ENCODE measurements around the gene FAM50A.
"Not testable (repeated sequence)": the region's sequence is repeated elsewhere in the genome, so short reads cannot be mapped to it uniquely, and the experiment has no call there.

Gene FAM50A

DNA sequence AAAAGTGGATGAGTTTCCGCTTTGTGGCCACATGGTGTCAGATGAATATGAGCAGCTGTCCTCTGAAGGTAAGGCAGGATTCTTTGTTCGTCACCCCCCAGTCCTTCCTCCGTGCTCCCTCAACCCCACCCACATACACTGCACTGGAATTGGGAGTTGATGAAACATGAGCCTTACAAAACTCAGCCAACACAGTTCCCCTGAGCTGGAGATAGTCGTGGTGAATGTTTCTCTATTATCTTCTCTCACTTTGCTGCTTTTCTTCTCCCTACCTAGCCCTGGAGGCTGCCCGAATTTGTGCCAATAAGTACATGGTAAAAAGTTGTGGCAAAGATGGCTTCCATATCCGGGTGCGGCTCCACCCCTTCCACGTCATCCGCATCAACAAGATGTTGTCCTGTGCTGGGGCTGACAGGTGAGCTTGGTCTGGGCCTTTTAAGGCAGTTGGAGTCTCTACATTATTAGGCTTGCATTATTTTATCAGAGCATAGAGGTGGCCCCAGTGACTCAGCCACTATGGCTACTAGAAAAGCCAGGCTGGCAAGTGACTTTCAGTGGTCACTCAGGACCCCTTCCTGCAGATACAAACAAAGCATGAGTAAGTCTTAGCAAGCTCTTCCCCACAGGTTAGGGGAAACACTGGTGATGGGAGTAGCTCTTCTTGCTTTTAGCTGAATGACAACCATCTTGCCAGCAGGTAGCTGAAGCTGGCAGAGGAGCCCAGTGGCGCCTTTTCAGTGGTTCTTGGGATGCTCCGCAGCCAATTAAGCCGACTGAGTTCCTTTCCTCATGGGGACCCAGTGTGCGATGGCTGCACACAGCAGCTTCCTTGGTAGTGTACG is 44.2 kb upstream of the FAM50A start:
- H3K36me3 ChIP-seq (ENCODE audit: control insufficient read depth in 2 of 2, insufficient read depth in 1 of 2, low read length in 2 of 2), result peaks cover 0 to 44% of the 10 kb centered on the region in 2 experiments; a peak in 1 of 3 replicates
- H3K27ac ChIP-seq (ENCODE audit: extremely low read depth, low read depth, low read length), result peak overlapping the region; percentile 84
- TF ChIP-seq FEZF1 (tag by site-specific recombination; IDR thresholded peaks at IDR 0.05) (0 out of 2 replicates have a peak, but pooled peaks have one; percentile 14), EGR2 (tag by site-specific recombination; IDR thresholded peaks at IDR 0.05; ENCODE audit: low read depth) (0 out of 2 replicates have a peak, but pooled peaks have one; percentile 24), ZIC2 (tag by site-specific recombination; IDR thresholded peaks at IDR 0.05) (no peak), ZFHX2 (tag by site-specific recombination; conservative IDR thresholded peaks at IDR 0.05) (peak; percentile 42; the same call in 1 of the 2 replicates)
- H3K4me1 ChIP-seq (ENCODE audit: control insufficient read depth, insufficient read depth, low read length), result no peaks in the 10 kb centered on the region
- POLR2A ChIA-PET, result interaction anchor here (0.9 to 6.5 kb wide), 6 partner anchors 11 to 127 kb away, joined by 3 to 57 read pairs (median 15); partner anchors contain the start of genes DNASE1L1, EMD, FLNA and TAFAZZIN
- CTCF ChIA-PET, result interaction anchor here (1.0 to 1.9 kb wide), 7 partner anchors 8 to 135 kb away, joined by 3 to 8 read pairs (median 5); partner anchors contain the start of gene DNASE1L1
- H3K4me3 ChIP-seq (ENCODE audit: low read depth, low read length), result peak overlapping the region; percentile 66
- H3K9me3 ChIP-seq (ENCODE audit: control insufficient read depth, insufficient read depth, low read depth, low read length), result no peaks in the 10 kb centered on the region

DNA sequence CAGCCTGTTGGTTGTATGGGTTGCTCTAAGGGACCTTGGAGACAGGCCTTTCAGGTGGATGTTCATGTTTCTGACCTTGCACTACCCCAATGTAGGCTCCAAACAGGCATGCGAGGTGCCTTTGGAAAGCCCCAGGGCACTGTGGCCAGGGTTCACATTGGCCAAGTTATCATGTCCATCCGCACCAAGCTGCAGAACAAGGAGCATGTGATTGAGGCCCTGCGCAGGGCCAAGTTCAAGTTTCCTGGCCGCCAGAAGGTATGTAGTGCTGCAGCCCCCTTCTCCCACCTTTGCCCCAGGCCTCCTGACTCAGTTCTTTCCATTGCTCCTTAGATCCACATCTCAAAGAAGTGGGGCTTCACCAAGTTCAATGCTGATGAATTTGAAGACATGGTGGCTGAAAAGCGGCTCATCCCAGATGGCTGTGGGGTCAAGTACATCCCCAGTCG is 43.5 kb upstream of the FAM50A start:
- H3K36me3 ChIP-seq (ENCODE audit: control insufficient read depth in 2 of 2, insufficient read depth in 1 of 2, low read length in 2 of 2), result peaks cover 0 to 44% of the 10 kb centered on the region in 2 experiments; a peak in 1 of 3 replicates
- CTCF ChIA-PET, result interaction anchor here (1.0 to 1.9 kb wide), 2 partner anchors 133 to 135 kb away, joined by 3 to 8 read pairs; no protein-coding TSS in a partner anchor
- POLR2A ChIA-PET, result interaction anchor here (0.9 to 6.5 kb wide), 3 partner anchors 10 to 127 kb away, joined by 3 to 57 read pairs (median 39); partner anchors contain the start of genes DNASE1L1 and TAFAZZIN
- not testable (repeated sequence) for H3K9me3 ChIP-seq (ENCODE audit: control insufficient read depth, insufficient read depth, low read depth, low read length); H3K4me3 ChIP-seq (ENCODE audit: low read depth, low read length); H3K4me1 ChIP-seq (ENCODE audit: control insufficient read depth, insufficient read depth, low read length); H3K27ac ChIP-seq (ENCODE audit: extremely low read depth, low read depth, low read length)

DNA sequence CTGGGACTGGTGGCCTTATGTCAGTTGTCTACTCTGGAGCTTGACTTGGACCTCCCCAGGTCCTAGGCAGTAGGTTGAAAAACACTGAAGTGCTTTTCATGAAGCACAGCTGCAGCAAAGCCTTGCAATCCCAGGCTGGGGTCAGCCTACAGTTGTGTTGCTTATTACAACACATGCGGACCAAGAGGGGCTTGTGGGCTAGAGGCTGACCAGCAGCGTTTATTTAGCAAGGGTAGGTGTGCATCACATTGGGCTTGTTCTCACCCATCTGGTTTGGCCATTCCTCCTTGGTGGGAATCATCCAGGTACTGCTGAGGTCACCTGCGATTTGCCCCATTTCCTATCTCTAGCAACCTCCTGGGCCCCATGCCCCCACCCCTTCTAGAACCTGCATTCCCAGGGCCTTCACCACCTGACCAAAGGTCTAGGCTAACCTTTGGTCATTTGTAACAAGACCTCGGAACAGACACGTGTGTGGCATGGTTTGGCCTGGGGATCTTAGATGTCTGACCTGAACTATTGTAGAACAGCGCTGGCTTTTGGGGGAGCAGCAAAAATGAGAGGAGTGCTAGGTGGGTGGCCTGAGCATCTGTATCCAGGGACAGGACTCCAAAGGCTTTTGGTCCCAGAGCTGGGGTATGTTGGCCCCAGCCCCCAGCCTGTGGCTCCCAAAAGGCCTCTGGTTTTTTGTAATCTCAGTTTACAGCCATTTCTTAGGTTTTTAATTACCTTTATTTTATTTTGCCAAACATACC is 42.7 kb upstream of the FAM50A start:
- no peak overlapping the region for H3K4me3 ChIP-seq (ENCODE audit: low read depth, low read length)
- peaks cover 0 to 44% of the 10 kb centered on the region in 2 experiments; a peak in 1 of 3 replicates for H3K36me3 ChIP-seq (ENCODE audit: control insufficient read depth in 2 of 2, insufficient read depth in 1 of 2, low read length in 2 of 2)
- no peaks in the 10 kb centered on the region for H3K4me1 ChIP-seq (ENCODE audit: control insufficient read depth, insufficient read depth, low read length)
- H3K27ac ChIP-seq (ENCODE audit: extremely low read depth, low read depth, low read length), result no peak overlapping the region
- no peaks in the 10 kb centered on the region for H3K9me3 ChIP-seq (ENCODE audit: control insufficient read depth, insufficient read depth, low read depth, low read length)
- CTCF ChIA-PET, result interaction anchor here (0.5 to 0.7 kb wide), 2 partner anchors 126 to 852 kb away, joined by 3 read pairs; no protein-coding TSS in a partner anchor
- POLR2A ChIA-PET, result interaction anchor here (0.6 to 6.5 kb wide), 5 partner anchors 9 to 57 kb away, joined by 3 to 57 read pairs (median 4); partner anchors contain the start of genes DNASE1L1, PLXNA3 and TAFAZZIN
- TF ChIP-seq, protein P1, sequence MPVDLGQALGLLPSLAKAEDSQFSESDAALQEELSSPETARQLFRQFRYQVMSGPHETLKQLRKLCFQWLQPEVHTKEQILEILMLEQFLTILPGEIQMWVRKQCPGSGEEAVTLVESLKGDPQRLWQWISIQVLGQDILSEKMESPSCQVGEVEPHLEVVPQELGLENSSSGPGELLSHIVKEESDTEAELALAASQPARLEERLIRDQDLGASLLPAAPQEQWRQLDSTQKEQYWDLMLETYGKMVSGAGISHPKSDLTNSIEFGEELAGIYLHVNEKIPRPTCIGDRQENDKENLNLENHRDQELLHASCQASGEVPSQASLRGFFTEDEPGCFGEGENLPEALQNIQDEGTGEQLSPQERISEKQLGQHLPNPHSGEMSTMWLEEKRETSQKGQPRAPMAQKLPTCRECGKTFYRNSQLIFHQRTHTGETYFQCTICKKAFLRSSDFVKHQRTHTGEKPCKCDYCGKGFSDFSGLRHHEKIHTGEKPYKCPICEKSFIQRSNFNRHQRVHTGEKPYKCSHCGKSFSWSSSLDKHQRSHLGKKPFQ (tag by site-specific recombination; IDR thresholded peaks at IDR 0.05), result peak; percentile 82; the same call in 1 of the 2 replicates
- peak; percentile 63; the same call in 1 of the 2 replicates for TF ChIP-seq ZNF600 (tag by site-specific recombination; IDR thresholded peaks at IDR 0.05)
- no peak for TF ChIP-seq HIC1 (tag by site-specific recombination; IDR thresholded peaks at IDR 0.05)
- TF ChIP-seq ZNF837 (tag by site-specific recombination; IDR thresholded peaks at IDR 0.05), result no peak
- TF ChIP-seq, protein P2, sequence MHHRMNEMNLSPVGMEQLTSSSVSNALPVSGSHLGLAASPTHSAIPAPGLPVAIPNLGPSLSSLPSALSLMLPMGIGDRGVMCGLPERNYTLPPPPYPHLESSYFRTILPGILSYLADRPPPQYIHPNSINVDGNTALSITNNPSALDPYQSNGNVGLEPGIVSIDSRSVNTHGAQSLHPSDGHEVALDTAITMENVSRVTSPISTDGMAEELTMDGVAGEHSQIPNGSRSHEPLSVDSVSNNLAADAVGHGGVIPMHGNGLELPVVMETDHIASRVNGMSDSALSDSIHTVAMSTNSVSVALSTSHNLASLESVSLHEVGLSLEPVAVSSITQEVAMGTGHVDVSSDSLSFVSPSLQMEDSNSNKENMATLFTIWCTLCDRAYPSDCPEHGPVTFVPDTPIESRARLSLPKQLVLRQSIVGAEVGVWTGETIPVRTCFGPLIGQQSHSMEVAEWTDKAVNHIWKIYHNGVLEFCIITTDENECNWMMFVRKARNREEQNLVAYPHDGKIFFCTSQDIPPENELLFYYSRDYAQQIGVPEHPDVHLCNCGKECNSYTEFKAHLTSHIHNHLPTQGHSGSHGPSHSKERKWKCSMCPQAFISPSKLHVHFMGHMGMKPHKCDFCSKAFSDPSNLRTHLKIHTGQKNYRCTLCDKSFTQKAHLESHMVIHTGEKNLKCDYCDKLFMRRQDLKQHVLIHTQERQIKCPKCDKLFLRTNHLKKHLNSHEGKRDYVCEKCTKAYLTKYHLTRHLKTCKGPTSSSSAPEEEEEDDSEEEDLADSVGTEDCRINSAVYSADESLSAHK (tag by site-specific recombination; IDR thresholded peaks at IDR 0.05), result no peak
- no peak for TF ChIP-seq ZSCAN30 (tag by site-specific recombination; IDR thresholded peaks at IDR 0.05)
- no peak for TF ChIP-seq ZNF174 (tag by site-specific recombination; IDR thresholded peaks at IDR 0.05)
- TF ChIP-seq ZNF404 (tag by site-specific recombination; IDR thresholded peaks at IDR 0.05), result no peak
- TF ChIP-seq ZSCAN23 (tag by site-specific recombination; IDR thresholded peaks at IDR 0.05), result no peak
- no peak for TF ChIP-seq SCRT2 (tag by site-specific recombination; IDR thresholded peaks at IDR 0.05)
- no peak for TF ChIP-seq ZNF629 (tag by site-specific recombination; IDR thresholded peaks at IDR 0.05)
- no peak for TF ChIP-seq ZNF433 (tag by site-specific recombination; IDR thresholded peaks at IDR 0.05; ENCODE audit: low read depth)
- TF ChIP-seq ZNF423 (tag by site-specific recombination; IDR thresholded peaks at IDR 0.05), result no peak
- no peak for TF ChIP-seq PBX3 (CRISPR knock-in tag; IDR thresholded peaks at IDR 0.05)
- no peak for TF ChIP-seq WT1 (tag by site-specific recombination; IDR thresholded peaks at IDR 0.05)
